Measurements from ENCODE around the gene TP53I3. TPM values are rescaled to one million over a fixed set of nuclear protein-coding genes. Genes with fewer than 3 reads are reported as not detected.

Gene TP53I3
- total RNA-seq, 1 donor from 2014 or later: 69.6 TPM

GRCh38 chr2:24088821-24089359 lies 4.3 kb upstream of the TP53I3 start:
- DNase-seq (ENCODE audit: low read depth): no peak
- Histone ChIP-seq H3K36me3 (ENCODE audit: control insufficient read depth, insufficient read depth, low read length) (no peaks in the 10 kb centered on the region), H3K27me3 (ENCODE audit: control insufficient read depth, insufficient read depth, low read length) (no peaks in the 10 kb centered on the region), H3K4me3 (ENCODE audit: low read depth, low read length) (no peak overlapping the region)
- TF ChIP-seq CTCF (IDR thresholded peaks at IDR 0.05; ENCODE audit: insufficient read depth, low read length, poor library complexity, severe bottlenecking): no peak

GRCh38 chr2:24087032-24087431 lies 2.4 kb upstream of the TP53I3 start:
- Histone ChIP-seq H3K27me3 (ENCODE audit: control insufficient read depth, insufficient read depth, low read length) (no peaks in the 10 kb centered on the region), H3K4me3 (ENCODE audit: low read depth, low read length) (no peak overlapping the region), H3K36me3 (ENCODE audit: control insufficient read depth, insufficient read depth, low read length) (peaks cover 1% of the 10 kb centered on the region)
- no peak for DNase-seq (ENCODE audit: low read depth)
- no peak for TF ChIP-seq CTCF (IDR thresholded peaks at IDR 0.05; ENCODE audit: insufficient read depth, low read length, poor library complexity, severe bottlenecking)

GRCh38 chr2:24086241-24086640 lies 1.6 kb upstream of the TP53I3 start:
- DNase-seq (ENCODE audit: low read depth): no peak
- TF ChIP-seq CTCF (IDR thresholded peaks at IDR 0.05; ENCODE audit: insufficient read depth, low read length, poor library complexity, severe bottlenecking): no peak

GRCh38 chr2:24085200-24085489 lies 511 bp upstream of the TP53I3 start:
- no peak for DNase-seq (ENCODE audit: low read depth)
- Histone ChIP-seq H3K36me3 (ENCODE audit: control insufficient read depth, insufficient read depth, low read length) (peaks cover 2% of the 10 kb centered on the region), H3K27me3 (ENCODE audit: control insufficient read depth, insufficient read depth, low read length) (no peaks in the 10 kb centered on the region), H3K4me3 (ENCODE audit: low read depth, low read length) (peak overlapping the region; percentile 66)
- no peak for TF ChIP-seq CTCF (IDR thresholded peaks at IDR 0.05; ENCODE audit: insufficient read depth, low read length, poor library complexity, severe bottlenecking)

More at GRCh38 chr2:24086241-24086640, 1.6 kb upstream of the TP53I3 start:
- H3K27me3 ChIP-seq (ENCODE audit: control insufficient read depth, insufficient read depth, low read length): no peaks in the 10 kb centered on the region
- H3K4me3 ChIP-seq (ENCODE audit: low read depth, low read length): no peak overlapping the region
- peaks cover 2% of the 10 kb centered on the region for H3K36me3 ChIP-seq (ENCODE audit: control insufficient read depth, insufficient read depth, low read length)

GRCh38 chr2:24083567-24084385 lies 858 bp downstream of the TP53I3 start:
- TF ChIP-seq CTCF (IDR thresholded peaks at IDR 0.05; ENCODE audit: insufficient read depth, low read length, poor library complexity, severe bottlenecking): no peak
- DNase-seq (ENCODE audit: low read depth): peak; percentile 56
- Histone ChIP-seq H3K36me3 (ENCODE audit: control insufficient read depth, insufficient read depth, low read length) (peaks cover 2% of the 10 kb centered on the region), H3K4me3 (ENCODE audit: low read depth, low read length) (peak overlapping the region; percentile 66), H3K27me3 (ENCODE audit: control insufficient read depth, insufficient read depth, low read length) (no peaks in the 10 kb centered on the region)

Measured in kidney epithelial cell (primary cell).